ENCODE measurements around the gene TBPL1. TPM values are rescaled to one million over a fixed set of nuclear protein-coding genes. Genes with fewer than 3 reads are reported as not detected.
"Not testable (repeated sequence)": the region's sequence is repeated elsewhere in the genome, so short reads cannot be mapped to it uniquely, and the experiment has no call there.

TBPL1 gene
- total and polyA plus RNA-seq, 5 donors, result 24.8 to 32.0 (median 26.1) TPM

DNA sequence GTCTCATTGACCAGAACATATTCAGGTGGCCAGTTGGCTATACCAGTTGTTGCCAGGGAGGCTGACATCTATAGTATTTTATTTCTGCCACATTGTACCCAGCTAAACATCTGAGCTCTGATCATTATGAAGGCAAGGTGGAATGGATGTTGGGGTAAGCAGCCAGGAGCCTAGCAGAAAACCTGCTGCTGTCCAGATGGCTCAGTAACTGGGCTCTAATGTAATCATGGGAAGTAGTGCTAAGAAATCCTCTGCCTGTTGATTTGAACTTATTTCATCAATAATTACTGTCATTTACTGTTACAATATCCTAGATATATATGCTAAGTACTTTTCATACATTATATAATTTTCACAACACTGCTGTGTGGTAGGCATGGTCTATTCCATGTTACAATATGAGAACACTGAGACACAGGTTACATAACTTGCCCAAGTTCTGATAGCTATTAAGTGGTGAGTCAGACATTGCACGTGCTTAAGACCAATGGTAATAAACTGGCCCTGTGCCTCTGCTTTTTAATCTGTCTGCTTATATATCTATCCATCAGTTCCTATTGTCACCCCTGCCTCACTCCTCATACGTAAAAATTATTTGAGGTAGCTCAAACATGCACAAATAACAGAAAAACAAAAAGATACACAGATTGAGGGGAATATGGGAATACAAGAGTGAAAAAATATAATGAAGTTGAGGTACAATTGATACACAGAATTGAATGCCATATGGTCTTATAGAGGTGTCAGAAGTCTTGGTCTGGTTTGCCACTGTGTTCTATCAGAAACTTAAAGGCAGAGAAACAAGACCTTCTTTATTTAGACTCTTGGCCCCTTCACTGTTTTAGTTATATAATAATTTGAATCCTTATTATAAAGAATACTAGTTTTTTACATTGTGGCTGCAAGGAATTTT is 25.2 kb downstream of the TBPL1 start:
- no peaks in the 10 kb centered on the region for H3K27me3 ChIP-seq (ENCODE audit: control insufficient read depth, insufficient read depth)
- peaks cover under 1% of the 10 kb centered on the region for H3K4me1 ChIP-seq (ENCODE audit: control insufficient read depth, insufficient read depth, low read length)
- H3K9me3 ChIP-seq (ENCODE audit: control insufficient read depth, low read length), result no peaks in the 10 kb centered on the region
- DNase-seq (no peak), ATAC-seq (peak; percentile 71 to 83)
- no peak overlapping the region for H3K27ac ChIP-seq (ENCODE audit: low read length)
- 40% methylated on average over 2 of the region's 2 CpGs for WGBS
- intact Hi-C loops (cut with DNase I), result loop anchor here in 2 of 4 donors (5.0 to 10.0 kb wide), 3 partner anchors 53 to 87 kb away; no protein-coding TSS in a partner anchor
- no peak overlapping the region for H3K4me3 ChIP-seq (ENCODE audit: low read length)

GRCh38 chr6:133978896-133979240 is 25.8 kb downstream of the TBPL1 start:
- Histone ChIP-seq H3K4me3 (ENCODE audit: low read length) (no peak overlapping the region), H3K27me3 (ENCODE audit: control insufficient read depth, insufficient read depth) (no peaks in the 10 kb centered on the region), H3K27ac (ENCODE audit: low read length) (no peak overlapping the region), H3K9me3 (ENCODE audit: control insufficient read depth, low read length) (no peaks in the 10 kb centered on the region), H3K4me1 (ENCODE audit: control insufficient read depth, insufficient read depth, low read length) (peaks cover 3% of the 10 kb centered on the region)
- intact Hi-C loops (cut with DNase I), result loop anchor here in 2 of 4 donors (5.0 to 10.0 kb wide), 3 partner anchors 54 to 86 kb away; no protein-coding TSS in a partner anchor
- no peak for ATAC-seq
- 57% methylated on average over 2 of the region's 2 CpGs for WGBS
- no peak for DNase-seq

GRCh38 chr6:133979269-133979963 is 26.4 kb downstream of the TBPL1 start:
- not testable (repeated sequence) for DNase-seq; H3K27me3 ChIP-seq (ENCODE audit: control insufficient read depth, insufficient read depth); H3K4me3 ChIP-seq (ENCODE audit: low read length); H3K9me3 ChIP-seq (ENCODE audit: control insufficient read depth, low read length); ATAC-seq; H3K4me1 ChIP-seq (ENCODE audit: control insufficient read depth, insufficient read depth, low read length); H3K27ac ChIP-seq (ENCODE audit: low read length)
- WGBS, result 90% methylated on average over 7 of the region's 7 CpGs
- intact Hi-C loops (cut with DNase I), result loop anchor here in 2 of 4 donors (5.0 to 10.0 kb wide), 3 partner anchors 55 to 85 kb away; no protein-coding TSS in a partner anchor

- H3K4me1 ChIP-seq (ENCODE audit: control insufficient read depth, insufficient read depth, low read length), result peaks cover 3% of the 10 kb centered on the region
- WGBS, result 93% methylated on average over 3 of the region's 3 CpGs
- DNase-seq (no peak), ATAC-seq (no peak)
- intact Hi-C loops (cut with DNase I), result loop anchor here in 1 of 4 donors (10.0 kb wide), 1 partner anchor 65 kb away; no protein-coding TSS in a partner anchor
- no peak overlapping the region for H3K27ac ChIP-seq (ENCODE audit: low read length)
- H3K4me3 ChIP-seq (ENCODE audit: low read length), result no peak overlapping the region
- no peaks in the 10 kb centered on the region for H3K9me3 ChIP-seq (ENCODE audit: control insufficient read depth, low read length)
- no peaks in the 10 kb centered on the region for H3K27me3 ChIP-seq (ENCODE audit: control insufficient read depth, insufficient read depth)
These were observed 27.1 kb downstream of the TBPL1 start for GRCh38 chr6:133980168-133980567.

- Histone ChIP-seq H3K4me1 (ENCODE audit: control insufficient read depth, insufficient read depth, low read length) (peaks cover 3% of the 10 kb centered on the region), H3K4me3 (ENCODE audit: low read length) (no peak overlapping the region), H3K9me3 (ENCODE audit: control insufficient read depth, low read length) (no peaks in the 10 kb centered on the region), H3K27me3 (ENCODE audit: control insufficient read depth, insufficient read depth) (no peaks in the 10 kb centered on the region), H3K27ac (ENCODE audit: low read length) (no peak overlapping the region)
- DNase-seq (peak in 1 of 3 donors; percentile 58), ATAC-seq (peak; percentile 23 to 36)
- WGBS, result 66% methylated on average over 9 of the region's 9 CpGs
- intact Hi-C loops (cut with DNase I), result loop anchor here in 1 of 4 donors (10.0 kb wide), 1 partner anchor 61 kb away; no protein-coding TSS in a partner anchor
These were observed 30.3 kb downstream of the TBPL1 start for GRCh38 chr6:133983099-133983939.

- H3K4me1 ChIP-seq (ENCODE audit: control insufficient read depth, insufficient read depth, low read length), result peaks cover 4% of the 10 kb centered on the region
- H3K9me3 ChIP-seq (ENCODE audit: control insufficient read depth, low read length), result no peaks in the 10 kb centered on the region
- no peak overlapping the region for H3K27ac ChIP-seq (ENCODE audit: low read length)
- H3K4me3 ChIP-seq (ENCODE audit: low read length), result no peak overlapping the region
- H3K27me3 ChIP-seq (ENCODE audit: control insufficient read depth, insufficient read depth), result no peaks in the 10 kb centered on the region
- DNase-seq (no peak), ATAC-seq (no peak)
- 93% methylated on average over 1 of the region's 1 CpG for WGBS
- intact Hi-C loops (cut with DNase I), result loop anchor here in 1 of 4 donors (10.0 kb wide), 1 partner anchor 59 kb away; no protein-coding TSS in a partner anchor
These were observed 32.9 kb downstream of the TBPL1 start for GRCh38 chr6:133985970-133986369.

DNA sequence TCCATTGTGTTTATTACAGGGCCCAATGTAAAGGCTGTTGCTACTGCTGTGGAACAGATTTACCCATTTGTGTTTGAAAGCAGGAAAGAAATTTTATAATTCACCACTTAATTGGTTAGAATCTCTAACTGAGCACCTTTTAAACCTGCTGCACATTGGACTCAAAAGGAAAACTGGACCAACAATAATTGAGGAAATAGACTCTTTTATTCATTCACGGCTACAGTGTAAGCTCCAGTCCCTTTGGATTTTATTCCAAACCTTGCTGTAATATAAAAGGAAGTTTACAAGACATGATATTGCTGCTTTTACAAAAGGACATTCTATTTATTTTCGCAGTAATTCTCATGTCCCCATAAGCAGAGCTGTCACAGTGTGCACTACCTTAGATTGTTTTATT is 33.9 kb downstream of the TBPL1 start:
- 91% methylated on average over 2 of the region's 2 CpGs for WGBS
- no peaks in the 10 kb centered on the region for H3K9me3 ChIP-seq (ENCODE audit: control insufficient read depth, low read length)
- no peak for DNase-seq
- no peak overlapping the region for H3K27ac ChIP-seq (ENCODE audit: low read length)
- no peak for ATAC-seq
- peaks cover 5% of the 10 kb centered on the region for H3K4me1 ChIP-seq (ENCODE audit: control insufficient read depth, insufficient read depth, low read length)
- no peak overlapping the region for H3K4me3 ChIP-seq (ENCODE audit: low read length)
- intact Hi-C loops (cut with DNase I), result loop anchor here in 1 of 4 donors (10.0 kb wide), 1 partner anchor 58 kb away; no protein-coding TSS in a partner anchor
- H3K27me3 ChIP-seq (ENCODE audit: control insufficient read depth, insufficient read depth), result no peaks in the 10 kb centered on the region

DNA sequence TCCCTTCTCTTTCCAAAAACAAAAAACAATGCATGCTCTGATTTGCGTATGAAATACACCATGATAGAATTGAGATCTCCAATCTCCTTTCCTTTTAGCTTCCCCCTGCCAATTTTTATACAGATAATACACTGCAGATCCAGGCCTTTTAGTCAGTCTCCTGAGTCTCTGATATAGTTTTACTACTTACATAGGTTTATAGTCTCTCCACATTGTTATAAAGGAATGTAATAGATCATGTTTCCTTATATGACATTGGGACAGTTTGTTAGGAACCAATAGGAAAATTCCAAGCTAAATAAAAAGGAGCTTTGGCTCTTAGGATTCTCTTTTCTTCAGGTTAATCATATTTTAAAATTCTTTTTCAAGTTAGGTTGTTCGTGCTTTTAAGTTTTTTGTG is 36.5 kb downstream of the TBPL1 start:
- no peak for ATAC-seq
- Histone ChIP-seq H3K27me3 (ENCODE audit: control insufficient read depth, insufficient read depth) (no peaks in the 10 kb centered on the region), H3K4me1 (ENCODE audit: control insufficient read depth, insufficient read depth, low read length) (peaks cover 12% of the 10 kb centered on the region), H3K27ac (ENCODE audit: low read length) (no peak overlapping the region), H3K4me3 (ENCODE audit: low read length) (no peak overlapping the region), H3K9me3 (ENCODE audit: control insufficient read depth, low read length) (no peaks in the 10 kb centered on the region)
- DNase-seq, result no peak
- 83% methylated on average over 2 of the region's 2 CpGs for WGBS
- intact Hi-C loops (cut with DNase I), result loop anchor here in 1 of 4 donors (10.0 kb wide), 1 partner anchor 55 kb away; no protein-coding TSS in a partner anchor

DNA sequence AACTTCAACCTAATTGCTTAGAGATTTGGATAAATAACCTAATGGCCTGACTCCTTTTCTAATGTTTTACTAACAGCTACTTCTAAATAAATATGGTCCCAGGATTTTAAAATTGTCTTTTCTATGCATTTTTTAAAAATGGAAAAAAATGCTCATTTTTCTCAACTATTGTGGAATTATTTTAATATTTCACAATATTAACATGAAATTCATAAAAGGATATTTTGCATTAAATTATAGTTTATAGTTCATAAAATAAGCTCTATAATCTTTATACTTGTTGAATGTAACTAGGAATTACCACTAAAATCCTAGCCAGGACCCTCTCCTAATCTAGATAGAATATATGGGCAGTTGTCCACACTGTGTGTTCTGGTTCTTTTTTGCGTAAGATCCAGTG is 37.3 kb downstream of the TBPL1 start:
- Histone ChIP-seq H3K27ac (ENCODE audit: low read length) (no peak overlapping the region), H3K4me1 (ENCODE audit: control insufficient read depth, insufficient read depth, low read length) (peaks cover 12% of the 10 kb centered on the region), H3K4me3 (ENCODE audit: low read length) (no peak overlapping the region), H3K27me3 (ENCODE audit: control insufficient read depth, insufficient read depth) (no peaks in the 10 kb centered on the region), H3K9me3 (ENCODE audit: control insufficient read depth, low read length) (no peaks in the 10 kb centered on the region)
- intact Hi-C loops (cut with DNase I), result no loop called here
- DNase-seq (no peak), ATAC-seq (no peak)
- 94% methylated on average over 1 of the region's 1 CpG for WGBS

GRCh38 chr6:133991096-133991593 is 38.1 kb downstream of the TBPL1 start:
- WGBS, result 48% methylated on average over 2 of the region's 2 CpGs
- Histone ChIP-seq H3K4me1 (ENCODE audit: control insufficient read depth, insufficient read depth, low read length) (peaks cover 12% of the 10 kb centered on the region), H3K4me3 (ENCODE audit: low read length) (no peak overlapping the region), H3K27me3 (ENCODE audit: control insufficient read depth, insufficient read depth) (no peaks in the 10 kb centered on the region), H3K27ac (ENCODE audit: low read length) (no peak overlapping the region), H3K9me3 (ENCODE audit: control insufficient read depth, low read length) (no peaks in the 10 kb centered on the region)
- DNase-seq, result no peak
- ATAC-seq, result peak; percentile 42 to 47
- intact Hi-C loops (cut with DNase I), result no loop called here
